ENCODE data around the gene GCDH.
"Not testable (repeated sequence)": the region's sequence is repeated elsewhere in the genome, so short reads cannot be mapped to it uniquely, and the experiment has no call there.

Gene GCDH

DNA sequence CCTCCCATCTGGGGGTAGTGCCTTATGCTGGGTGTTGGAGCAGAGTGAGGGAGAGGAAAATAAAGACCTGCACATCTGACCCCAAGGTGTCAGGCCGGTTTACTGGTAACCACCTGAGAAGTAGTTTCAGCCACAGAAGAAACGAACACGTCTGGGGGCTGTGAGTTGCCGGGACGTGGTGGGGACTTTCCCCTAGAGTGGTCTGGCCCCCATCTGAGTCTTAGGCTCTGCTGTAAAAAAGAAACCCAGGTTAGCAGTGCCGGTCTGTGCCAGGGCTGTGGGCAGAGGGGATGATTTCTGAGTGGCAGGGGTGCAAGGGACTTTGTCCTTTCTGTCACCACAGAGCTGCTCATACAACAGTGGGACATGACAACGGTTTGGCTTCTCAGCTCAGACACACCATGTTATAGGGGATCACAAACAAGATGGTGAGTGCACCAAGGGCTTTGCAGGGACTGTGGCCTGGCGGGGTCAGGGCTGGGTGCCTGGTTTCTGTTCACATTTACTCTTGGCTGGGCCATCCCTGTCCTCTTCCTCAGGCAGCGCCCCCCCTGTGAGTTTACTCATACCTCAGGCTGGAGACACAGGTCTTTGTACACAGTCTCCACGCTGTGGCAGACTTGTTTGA is 9.0 kb downstream of the GCDH start:
- DNase-seq (ENCODE audit: low read depth in 1 of 2, low spot score in 1 of 2) = no peak

DNA sequence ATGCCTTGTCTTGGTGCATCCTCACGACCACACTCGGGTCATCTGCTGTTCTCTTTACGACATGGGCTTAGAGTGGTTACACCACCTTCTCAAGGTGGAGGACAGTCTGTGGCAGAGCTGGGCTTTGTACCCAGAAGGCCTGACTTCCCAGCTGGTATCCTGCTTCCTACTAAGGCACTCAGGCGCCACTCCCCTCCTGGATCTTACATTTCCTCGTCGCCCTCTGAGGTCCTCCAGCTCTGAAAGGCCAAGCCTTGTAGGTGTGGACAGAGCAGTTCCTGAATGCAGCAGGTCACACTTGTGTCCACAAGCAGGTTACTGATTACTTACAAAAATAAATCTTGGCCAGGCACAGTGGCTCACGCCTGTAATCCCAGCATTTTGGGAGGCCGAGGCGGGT is 16.2 kb downstream of the GCDH start:
- DNase-seq (ENCODE audit: low read depth in 1 of 2, low spot score in 1 of 2) = no peak

DNA sequence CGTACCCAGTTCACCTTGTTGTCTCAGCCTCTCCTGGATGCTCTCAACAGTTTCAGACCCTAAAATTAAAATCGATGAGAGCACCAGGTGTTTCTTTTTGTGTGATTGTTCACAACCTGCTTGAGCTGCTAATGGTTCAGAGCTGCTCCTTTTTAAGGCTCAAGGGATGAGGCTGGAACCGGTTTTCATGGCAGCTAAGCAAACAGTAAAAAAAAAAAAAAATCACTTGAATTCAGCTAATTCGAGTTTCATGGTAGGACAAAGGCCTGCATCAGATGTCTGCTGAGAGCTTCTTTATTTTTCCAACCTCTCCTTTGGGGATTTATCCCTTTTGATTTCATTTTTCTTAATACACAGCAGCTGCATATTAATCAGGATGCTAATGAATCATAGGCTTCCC is 21.6 kb downstream of the GCDH start:
- DNase-seq (ENCODE audit: low read depth in 1 of 2, low spot score in 1 of 2) = no peak

DNA sequence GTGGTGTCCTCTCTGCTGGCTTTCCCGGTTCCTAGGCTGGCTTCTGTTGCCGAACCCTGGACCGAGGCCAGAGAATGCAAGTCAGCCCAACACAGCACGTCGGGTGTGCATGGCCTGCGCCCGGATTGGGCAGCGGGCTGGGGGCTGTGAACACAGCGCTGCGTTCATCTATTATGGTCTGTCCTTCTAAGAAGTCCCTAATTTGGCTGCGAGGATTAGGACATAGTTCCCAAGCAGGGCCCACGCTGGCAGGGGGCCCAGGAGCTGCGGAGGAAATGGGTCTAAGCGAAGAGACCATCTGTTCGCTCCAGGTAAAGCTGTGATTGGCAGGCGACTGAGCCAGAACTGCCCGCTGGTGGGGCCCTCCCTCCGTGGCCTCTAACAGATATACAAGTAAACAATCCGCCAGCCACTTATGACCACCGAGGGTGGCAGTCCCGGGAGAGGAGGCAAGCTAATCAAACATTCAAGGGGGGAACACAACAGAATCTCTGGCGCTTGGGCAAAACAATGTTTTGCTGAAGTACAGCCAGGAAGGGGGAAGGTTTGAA is 22.1 kb downstream of the GCDH start:
- DNase-seq (ENCODE audit: low read depth in 1 of 2, low spot score in 1 of 2) = no peak

DNA sequence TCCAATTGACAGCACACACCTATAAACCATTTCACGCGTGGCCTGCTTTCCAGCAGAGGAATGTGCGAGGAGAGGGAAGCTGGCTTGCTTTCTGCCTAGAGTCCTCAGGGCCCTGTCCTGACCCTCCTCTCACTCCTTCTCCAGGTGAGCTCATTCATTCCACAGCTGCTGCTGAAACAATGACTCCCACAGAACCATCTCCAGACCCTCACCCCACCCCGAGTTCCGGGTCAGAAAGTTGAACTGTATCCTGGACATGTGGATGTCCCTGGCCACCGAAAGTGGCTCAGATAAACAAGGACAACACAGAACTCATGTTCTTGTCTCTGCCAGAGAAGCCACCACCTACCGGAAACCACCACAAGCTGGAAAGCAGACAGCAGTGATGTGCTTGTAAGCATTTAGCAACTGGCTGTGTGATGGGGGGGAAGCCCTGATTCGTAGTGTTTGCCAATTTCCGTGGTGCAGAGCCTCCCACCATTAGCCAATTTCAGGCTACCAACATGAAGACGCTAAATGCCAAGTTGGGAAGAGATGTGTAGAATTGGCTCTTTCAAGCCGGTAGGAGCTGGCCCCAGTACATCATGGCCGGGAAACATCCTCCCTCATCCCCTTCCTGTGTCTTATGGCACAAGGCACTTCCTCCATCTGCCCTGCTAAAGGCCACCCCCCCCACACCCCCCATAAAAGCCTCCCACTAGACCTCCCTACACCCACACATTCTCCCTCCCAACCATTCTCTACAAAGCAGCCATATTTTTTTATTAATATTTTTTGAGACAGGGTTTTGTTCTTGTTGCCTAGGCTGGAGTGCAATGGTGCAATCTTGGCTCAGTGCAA is 23.1 kb downstream of the GCDH start:
- DNase-seq (ENCODE audit: low read depth in 1 of 2, low spot score in 1 of 2) = peak in 1 of 2 donors; percentile 39

DNA sequence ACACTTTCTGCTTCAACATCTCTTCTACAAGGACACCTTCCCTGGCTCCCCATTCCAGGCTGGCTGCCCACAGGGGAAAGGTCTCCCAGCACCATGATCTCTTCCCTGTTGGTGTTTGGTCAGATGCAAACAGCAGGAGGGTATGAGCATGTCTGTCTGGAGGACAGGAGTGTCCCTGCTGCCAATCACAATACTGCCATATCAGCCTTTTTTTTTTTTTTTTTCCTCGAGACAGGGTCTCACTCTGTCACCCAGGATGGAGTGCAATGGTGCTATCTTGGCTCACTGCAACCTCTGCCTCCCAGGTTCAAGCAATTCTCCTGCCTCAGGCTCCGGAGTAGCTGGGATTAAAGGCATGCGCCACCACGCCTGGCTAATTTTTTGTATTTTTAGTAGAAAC is 24.9 kb downstream of the GCDH start:
- DNase-seq (ENCODE audit: low read depth in 1 of 2, low spot score in 1 of 2) = not testable (repeated sequence)

DNA sequence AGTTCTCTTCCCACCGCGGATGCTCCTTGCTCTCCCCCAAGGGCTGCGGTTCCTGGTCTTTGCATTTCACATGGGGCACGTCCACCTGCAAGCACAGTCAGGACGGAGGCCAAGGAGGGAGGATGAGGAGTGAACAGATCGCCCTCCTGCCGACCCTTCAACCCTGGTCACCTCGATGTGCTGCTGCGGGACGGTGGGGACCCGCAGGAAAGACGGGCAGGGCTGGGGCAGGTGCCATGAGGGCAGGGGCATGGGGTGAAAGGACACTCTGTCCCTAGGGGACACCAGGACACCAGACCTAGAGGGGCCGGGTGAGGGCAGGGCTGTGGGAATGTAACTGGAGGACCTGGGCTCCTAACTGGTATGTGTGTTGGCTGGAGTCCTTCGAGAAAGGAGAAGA is 27.3 kb downstream of the GCDH start:
- no peak for DNase-seq (ENCODE audit: low read depth in 1 of 2, low spot score in 1 of 2)

DNA sequence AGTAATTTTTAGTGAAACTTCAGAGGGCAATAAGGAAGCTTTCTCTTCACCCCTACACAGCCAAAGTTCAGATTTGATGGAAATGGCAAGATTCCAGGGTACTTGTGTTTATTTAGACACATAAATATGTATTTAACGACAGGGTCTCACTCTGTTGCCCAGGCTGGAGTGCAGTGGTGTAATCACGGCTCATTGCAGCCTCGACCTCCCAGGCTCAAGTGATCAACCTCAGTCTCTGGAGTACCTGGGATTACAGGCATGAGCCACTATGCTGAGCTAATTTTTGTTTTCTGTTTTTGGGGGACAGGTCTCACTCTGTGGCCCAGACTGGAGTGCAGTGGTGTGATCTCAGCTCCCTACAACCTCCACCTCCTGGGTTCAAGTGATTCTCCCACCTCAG is 30.1 kb downstream of the GCDH start:
- DNase-seq (ENCODE audit: low read depth in 1 of 2, low spot score in 1 of 2) = no peak

DNA sequence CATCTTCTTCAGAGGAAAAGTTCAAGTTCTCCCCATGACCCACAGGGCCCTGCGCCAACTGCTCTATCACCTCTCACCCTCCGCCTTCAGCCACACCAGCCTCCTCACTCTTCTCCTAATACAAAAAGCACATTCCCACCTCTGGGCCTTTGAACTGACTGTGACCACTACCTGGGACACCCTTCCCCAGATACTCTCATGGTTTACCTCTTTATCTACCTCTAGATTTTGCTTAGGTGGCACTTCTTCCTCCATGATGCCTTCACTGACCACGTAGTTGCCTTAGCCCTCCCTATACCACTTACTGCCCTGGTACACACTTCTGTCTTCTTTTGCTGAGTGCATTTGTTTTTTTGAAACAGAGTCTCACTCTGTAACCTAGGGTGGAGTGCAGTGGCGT is 32.0 kb downstream of the GCDH start:
- DNase-seq (ENCODE audit: low read depth in 1 of 2, low spot score in 1 of 2) = no peak

DNA sequence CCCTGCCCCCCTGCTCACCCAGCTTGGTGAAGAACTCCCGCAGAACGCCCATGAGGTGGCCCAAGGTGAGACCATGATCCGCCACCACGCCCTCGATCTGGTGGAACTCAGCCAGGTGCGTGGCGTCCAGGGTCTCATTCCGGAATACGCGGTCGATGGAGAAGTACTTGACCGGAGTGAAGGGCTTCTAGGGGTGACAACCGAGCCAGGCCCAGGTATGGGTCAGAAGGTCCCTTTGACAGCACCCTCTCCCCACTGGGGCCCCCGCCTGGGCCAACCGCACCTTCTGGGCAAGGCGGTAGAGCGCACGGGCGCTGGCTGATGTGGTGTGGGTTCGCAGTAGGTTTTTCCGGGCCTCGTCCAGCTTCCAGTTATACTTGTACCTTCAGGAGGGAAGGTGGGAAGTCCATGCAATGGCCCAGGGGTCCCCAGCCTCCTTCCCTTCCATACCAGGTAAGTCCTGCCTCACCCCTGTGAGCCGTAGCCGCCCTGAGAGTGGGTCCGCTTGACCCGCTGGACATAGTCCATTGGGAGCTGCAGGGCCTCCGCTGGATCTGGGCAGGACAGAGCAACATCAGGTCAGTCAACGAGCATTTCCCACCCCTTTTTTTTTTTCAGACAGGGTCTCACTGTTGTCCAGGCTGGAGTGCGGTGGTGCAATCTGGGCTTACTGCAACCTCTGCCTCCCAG is 33.8 kb downstream of the GCDH start:
- DNase-seq (ENCODE audit: low read depth in 1 of 2, low spot score in 1 of 2) = no peak

DNA sequence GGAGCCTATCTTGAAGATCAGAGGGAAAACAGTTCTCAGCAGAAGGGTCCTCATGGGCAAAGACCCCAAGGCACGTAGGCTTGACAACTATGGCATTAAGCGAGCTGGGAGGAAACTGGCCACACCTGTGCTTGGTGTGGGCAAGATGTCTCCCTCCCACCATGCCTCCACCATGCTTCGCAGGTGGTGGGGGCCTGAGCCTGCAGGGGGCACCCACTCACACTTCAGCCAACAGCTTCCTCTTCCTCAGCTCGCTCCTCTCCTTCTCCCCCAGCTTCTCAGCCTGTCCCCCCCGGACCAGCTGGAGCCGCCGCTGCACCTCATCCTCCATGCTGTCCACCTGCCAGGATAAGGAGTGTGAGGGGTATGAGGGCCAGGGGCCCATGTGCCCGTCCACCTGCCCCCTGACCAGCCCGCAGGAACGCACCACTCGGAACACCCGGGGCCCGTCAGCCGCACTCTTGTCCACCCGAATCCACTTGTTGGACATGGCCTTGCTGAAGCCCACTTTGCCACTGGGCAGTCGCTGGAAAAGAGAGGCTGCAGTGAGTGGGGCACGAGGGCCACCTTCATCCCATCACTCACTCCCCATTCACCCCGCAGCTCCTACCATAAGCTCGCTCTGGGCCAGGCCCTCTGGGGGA is 39.2 kb downstream of the GCDH start:
- DNase-seq (ENCODE audit: low read depth in 1 of 2, low spot score in 1 of 2) = no peak

DNA sequence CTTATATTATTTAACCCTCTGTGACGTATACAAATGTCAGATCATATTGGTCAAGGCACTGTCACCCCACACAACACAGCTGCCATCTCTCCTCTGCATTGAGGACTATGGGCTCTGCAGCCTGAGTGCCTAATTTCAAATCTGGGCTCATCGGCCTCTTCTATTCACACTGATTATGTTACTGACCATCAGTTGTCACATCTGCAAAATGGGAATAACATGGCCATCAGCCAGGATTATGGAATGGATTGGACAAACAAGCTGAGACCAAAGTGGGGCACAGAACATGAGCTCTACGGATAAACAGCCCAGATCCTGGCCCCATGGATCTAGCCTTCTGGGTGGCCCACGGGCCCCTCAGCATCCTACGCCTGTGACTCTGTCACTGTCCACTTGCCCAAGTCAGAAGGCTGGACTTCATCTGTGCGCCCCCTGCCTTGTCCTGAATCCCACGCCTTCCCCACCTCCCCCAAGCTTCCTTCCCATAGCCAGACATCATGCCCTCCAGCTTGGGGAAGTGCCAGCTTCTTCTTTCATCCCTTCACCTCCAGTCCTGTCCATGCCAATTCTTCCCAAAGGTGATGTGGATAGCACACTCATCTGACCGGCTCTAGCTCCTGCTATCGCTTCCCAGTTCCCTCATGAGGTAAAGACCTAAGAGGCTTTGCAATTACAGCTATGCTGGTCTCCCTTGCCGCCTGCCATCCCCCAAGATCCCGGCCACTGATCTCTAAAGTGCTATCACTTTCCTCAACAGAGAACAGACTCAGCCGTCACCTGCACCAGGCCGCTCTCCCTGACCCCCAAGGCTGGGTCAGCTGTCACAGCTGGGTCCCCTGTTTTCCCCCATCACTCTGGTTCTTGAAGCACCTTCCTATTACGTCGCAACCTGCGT is 41.7 kb downstream of the GCDH start:
- no peak for DNase-seq (ENCODE audit: low read depth in 1 of 2, low spot score in 1 of 2)

DNA sequence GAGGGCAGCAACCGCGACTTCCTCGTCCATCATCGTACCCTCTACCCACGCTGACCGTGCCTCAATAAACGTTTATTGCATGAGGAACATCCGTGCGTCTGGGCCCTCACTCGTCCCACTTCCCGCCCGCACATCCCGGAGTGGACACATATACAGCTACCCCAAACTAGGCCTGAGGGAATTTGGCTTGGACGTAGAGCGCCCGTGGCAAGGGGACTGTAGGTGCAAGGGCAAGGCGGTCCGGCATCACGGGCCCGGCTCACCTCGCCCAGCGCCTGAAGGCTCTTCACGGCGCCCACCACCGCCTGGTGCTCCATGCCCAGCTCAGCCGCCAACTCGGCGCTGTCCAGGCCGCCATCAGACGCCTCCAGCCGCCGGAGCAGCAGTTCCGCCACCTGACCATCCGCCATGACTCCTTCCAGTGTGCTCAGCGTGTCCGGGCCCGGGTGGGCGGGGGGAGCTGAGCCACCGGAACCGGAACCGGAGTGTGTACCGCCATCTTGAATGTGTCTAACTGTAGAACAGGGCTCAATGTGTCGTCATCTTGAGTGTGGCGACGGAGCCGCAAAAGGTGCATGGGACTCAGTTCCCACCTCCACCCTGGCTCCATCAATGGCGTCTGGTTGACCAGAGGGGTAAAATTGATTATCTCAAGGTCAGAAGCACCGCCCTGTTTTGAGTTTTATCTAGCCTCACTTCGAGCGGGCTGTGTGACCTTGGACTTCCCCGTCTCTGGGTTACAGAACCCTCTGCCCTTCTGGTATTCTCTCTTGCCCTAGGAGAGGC is 42.5 kb downstream of the GCDH start, which contains the start of gene FARSA:
Gene FARSA, minus strand, starts transcription at position 425 of the 786 bp plus-strand sequence. Its CDS starts 15 bp downstream, at position 410.
- DNase-seq (ENCODE audit: low read depth in 1 of 2, low spot score in 1 of 2) = peak; percentile 73 to 90

DNA sequence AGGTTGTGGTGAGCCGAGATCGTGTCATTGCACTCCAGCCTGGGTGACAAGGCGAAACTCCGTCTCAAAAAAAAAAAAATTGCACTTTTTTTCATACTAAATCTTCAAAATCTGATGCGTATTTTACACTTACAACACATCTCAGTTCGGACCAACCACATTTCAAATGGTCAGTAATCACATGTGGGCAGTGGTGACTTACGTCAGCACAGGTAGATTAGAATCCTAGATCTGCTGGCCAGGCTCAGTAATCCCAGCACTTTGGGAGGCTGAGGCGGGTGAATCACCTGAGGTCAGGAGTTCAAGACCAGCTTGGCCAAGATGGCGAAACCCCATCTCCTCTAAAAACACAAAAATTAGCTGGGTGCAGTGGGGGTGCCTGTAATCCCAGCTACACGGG is 44.1 kb downstream of the GCDH start:
- DNase-seq (ENCODE audit: low read depth in 1 of 2, low spot score in 1 of 2) = no peak

DNA sequence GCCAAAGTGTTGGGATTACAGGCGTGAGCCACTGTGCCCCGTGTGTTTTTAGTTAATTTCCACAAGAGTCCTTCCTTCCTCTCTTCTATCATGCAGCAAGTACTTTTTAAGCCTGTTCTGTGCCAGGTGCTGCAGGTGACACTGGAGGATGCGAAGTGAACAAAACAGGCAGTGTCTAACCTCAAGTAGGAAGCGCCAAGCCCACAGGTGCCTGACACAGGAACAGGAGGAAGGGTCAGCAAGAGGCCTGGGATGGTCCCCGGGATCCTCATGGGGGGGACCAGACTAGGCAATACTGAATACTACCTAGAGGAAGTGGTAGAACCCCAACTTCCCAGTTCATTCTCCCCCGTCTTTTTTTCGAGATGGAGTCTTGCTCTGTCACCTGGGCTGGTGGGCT is 45.6 kb downstream of the GCDH start:
- no peak for DNase-seq (ENCODE audit: low read depth in 1 of 2, low spot score in 1 of 2)

DNA sequence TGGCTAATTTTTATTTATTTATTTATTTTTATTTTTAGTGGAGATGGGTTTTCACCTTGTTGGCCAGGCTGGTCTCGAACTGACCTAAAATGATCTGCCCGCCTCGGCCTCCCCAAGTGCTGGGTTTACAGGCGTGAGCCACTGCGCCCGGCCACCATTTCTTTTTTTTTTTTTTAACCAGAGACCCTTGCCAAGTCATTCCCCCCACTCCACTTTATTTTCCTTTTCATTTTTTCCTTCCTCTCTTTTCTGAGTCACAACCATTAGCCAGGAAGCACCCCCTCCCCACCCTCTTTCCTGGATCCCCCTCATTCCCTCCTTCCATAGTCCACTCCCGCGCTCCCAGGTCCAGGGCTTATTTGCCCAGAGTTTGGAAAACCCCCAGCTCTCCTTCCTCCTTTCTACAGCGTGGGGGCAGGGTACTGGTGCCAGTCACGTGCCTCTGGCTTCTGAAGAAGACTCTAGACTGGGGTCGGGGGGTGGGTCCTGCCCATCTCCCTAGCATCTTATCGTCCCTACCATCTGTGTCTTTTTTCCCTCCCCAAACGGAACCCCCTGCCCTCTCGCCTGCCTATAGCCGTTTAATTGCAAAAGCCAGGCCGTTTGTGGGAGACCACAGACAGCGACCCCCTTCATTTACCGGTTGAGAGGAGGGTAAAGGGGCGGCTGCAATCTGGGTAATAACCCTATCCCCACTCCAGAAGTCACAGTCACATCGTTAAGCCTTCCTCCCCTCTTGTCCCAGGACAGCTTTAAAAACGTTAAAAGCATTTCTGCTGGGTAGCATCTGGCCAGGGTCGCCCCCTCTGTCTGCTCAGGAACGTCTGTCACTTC is 46.4 kb downstream of the GCDH start:
- no peak for DNase-seq (ENCODE audit: low read depth in 1 of 2, low spot score in 1 of 2)

DNA sequence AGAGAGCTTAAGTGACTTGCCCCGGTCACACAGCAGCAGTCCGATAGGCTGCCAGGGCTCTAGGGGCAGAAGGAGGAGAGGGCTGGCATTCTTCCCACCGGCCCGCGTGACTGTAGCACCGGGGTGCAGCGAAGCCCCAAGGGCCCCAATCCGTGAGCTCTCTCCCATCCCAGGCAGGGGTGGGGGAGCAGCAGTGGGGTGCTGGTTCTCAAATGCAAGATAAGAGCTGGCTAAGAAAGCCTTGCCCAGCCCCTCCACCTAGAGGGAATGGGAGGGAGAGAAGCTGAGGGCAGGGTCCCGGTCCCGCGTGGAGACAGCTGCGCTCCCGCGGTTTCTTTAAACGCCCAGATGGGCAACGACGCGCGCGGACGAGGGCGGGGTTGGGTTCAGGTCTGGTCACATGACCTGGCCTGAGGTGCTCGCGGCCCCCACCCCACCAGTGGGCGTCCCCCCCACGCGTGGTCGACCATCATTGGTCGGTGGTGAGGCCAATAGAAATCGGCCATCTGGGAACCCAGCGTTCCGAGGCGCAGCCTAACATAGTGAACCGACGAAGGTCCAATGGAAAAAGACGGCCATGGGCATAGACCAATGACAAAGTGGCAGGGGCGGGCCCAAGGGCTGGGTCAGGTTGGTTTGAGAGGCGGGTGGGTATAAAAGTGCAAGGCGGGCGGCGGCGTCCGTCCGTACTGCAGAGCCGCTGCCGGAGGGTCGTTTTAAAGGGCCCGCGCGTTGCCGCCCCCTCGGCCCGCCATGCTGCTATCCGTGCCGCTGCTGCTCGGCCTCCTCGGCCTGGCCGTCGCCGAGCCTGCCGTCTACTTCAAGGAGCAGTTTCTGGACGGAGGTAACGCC is 47.2 kb downstream of the GCDH start, which contains the start of gene CALR:
Gene CALR, plus strand, starts transcription at position 683 of the 852 bp plus-strand sequence. Its CDS starts 71 bp downstream, at position 754.
- peak; percentile 96 to 100 for DNase-seq (ENCODE audit: low read depth in 1 of 2, low spot score in 1 of 2)

Data from activated CD4-positive, alpha-beta T cell treated with anti-CD3 and anti-CD28 coated beads, Interleukin-2, amount 50 U/mL, for 24 hours (primary cell).